ENCODE results near the gene GNG10.

The GNG10 gene

DNA sequence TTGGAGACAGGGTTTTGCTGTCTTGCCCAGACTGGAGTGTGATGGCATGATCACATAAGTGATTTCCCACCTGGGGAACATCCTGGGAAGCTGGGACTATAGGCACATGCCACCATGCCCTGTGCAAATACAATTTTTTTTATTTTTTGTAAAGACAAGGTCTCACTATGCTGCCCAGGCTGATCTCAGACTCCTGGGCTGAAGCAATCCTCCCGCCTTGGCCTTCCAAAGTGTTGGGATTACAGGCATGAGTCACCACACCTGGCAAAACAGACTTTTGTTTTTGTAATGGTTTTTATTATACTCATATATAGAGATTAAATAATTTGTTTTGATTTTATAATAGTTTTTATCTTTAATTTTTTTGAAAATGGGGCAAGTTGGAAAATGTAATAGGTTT is 15.6 kb upstream of the GNG10 start:
- ChIA-PET CTCF (interaction anchor here (0.6 kb wide), 2 partner anchors 14 to 20 kb away, joined by 3 to 4 read pairs; no protein-coding TSS in a partner anchor), POLR2A (interaction anchor here (0.7 kb wide), 1 partner anchor 202 kb away, joined by 3 read pairs; no protein-coding TSS in a partner anchor)
- no peak for TF ChIP-seq CTCF (IDR thresholded peaks at IDR 0.05; ENCODE audit: insufficient read depth, low read length, missing control alignments)
- no peak overlapping the region for H3K4me3 ChIP-seq (ENCODE audit: low read depth, low read length)
- no peak for DNase-seq (ENCODE audit: low read depth, low spot score)

- no peak overlapping the region for H3K4me3 ChIP-seq (ENCODE audit: low read depth, low read length)
- no peak for TF ChIP-seq CTCF (IDR thresholded peaks at IDR 0.05; ENCODE audit: insufficient read depth, low read length, missing control alignments)
- no peak for DNase-seq (ENCODE audit: low read depth, low spot score)
- ChIA-PET POLR2A (no interaction called here), CTCF (interaction anchor here (0.6 kb wide), 1 partner anchor 20 kb away, joined by 4 read pairs; no protein-coding TSS in a partner anchor)
These were observed 15.0 kb upstream of the GNG10 start for GRCh38 chr9:111646417-111646816.

GRCh38 chr9:111648066-111648465 is 13.3 kb upstream of the GNG10 start:
- TF ChIP-seq CTCF (IDR thresholded peaks at IDR 0.05; ENCODE audit: insufficient read depth, low read length, missing control alignments): no peak
- no peak for DNase-seq (ENCODE audit: low read depth, low spot score)
- CTCF ChIA-PET: no interaction called here
- POLR2A ChIA-PET: no interaction called here
- no peak overlapping the region for H3K4me3 ChIP-seq (ENCODE audit: low read depth, low read length)

DNA sequence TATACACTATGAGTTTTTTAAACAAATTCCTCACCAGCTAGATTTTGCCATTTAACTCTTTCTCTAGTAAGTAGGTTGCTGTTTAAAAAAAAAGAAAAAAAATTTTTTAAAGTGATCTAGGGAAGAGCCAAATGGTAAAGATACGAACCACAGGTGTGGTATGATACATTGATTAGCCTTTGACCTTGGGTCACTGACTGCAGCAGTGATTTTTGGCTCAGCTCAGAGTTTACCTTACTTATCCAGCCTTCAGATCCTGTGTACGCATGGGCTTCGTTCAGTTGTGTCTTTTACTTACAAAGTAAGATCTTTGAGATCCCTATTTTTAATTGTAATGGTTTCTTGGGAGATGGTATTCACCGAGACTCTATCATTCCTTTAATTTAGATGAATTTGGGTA is 12.4 kb upstream of the GNG10 start:
- TF ChIP-seq CTCF (IDR thresholded peaks at IDR 0.05; ENCODE audit: insufficient read depth, low read length, missing control alignments): no peak
- ChIA-PET CTCF (no interaction called here), POLR2A (interaction anchor here (1.7 kb wide), 1 partner anchor 12 kb away, joined by 3 read pairs; the partner anchor contains the start of gene GNG10)
- no peak for DNase-seq (ENCODE audit: low read depth, low spot score)
- no peak overlapping the region for H3K4me3 ChIP-seq (ENCODE audit: low read depth, low read length)

DNA sequence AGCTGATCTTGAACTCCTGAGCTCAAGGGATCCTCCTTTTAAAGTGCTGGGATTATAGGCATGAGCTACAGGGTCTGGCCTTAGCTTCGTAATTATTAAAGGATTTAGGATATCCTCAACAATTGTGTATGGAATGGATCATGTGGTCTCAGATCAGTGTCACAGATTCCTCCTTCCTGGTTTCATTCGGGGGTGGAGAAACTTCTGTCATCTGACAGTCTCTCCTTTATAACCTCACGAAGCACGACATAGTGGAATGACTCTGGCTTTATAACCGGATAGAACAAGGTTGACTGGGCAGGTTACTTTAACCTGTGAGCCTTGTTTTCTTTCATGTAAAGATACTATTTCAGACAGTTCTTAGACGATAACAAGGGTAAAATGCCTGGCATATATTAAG is 4.4 kb upstream of the GNG10 start:
- no peak overlapping the region for H3K4me3 ChIP-seq (ENCODE audit: low read depth, low read length)
- ChIA-PET POLR2A (interaction anchor here (1.3 kb wide), 1 partner anchor 26 kb away, joined by 4 read pairs; the partner anchor contains the start of gene DNAJC25), CTCF (no interaction called here)
- DNase-seq (ENCODE audit: low read depth, low spot score): no peak
- TF ChIP-seq CTCF (IDR thresholded peaks at IDR 0.05; ENCODE audit: insufficient read depth, low read length, missing control alignments): no peak

DNA sequence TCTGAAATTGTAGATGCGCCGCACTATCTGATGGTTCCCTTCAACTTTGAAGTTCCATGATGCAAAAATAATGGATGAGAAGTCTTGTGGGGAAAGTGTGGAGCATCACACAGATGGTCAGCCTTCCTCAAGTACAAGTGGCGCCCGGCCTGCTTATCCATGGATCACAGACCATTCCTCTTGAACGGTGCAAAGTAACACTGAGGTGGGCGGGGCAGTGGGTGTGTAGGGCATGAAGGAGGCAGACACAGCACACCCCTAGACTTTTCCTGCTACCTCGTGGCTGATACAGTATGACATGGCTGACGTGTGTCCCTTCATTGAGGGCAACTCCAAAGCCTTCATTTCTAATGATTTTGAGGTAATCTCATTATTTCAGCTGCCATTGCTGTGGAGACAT is 2.5 kb upstream of the GNG10 start:
- DNase-seq (ENCODE audit: low read depth, low spot score): no peak
- ChIA-PET CTCF (interaction anchor here (0.5 to 1.1 kb wide), 2 partner anchors 13 to 15 kb away, joined by 3 read pairs; no protein-coding TSS in a partner anchor), POLR2A (no interaction called here)
- H3K4me3 ChIP-seq (ENCODE audit: low read depth, low read length): no peak overlapping the region
- no peak for TF ChIP-seq CTCF (IDR thresholded peaks at IDR 0.05; ENCODE audit: insufficient read depth, low read length, missing control alignments)
